Trophoblast cell (in vitro differentiated cells and primary cell): ENCODE results near the gene CACNA2D4.

Experiments used
- DNase-seq, 2 donors: peaks; one replicate each; pipeline ENCODE4 v3.0.0-alpha.2; 2016
- H2AFZ ChIP-seq: 2 replicates; pipeline ENCODE4 v1.6.1; 2013; ENCODE audit warnings: low read length, moderate library complexity, mild to moderate bottlenecking; ENCODE audit not compliant: insufficient read depth, poor library complexity
- H2AK5ac ChIP-seq: 2 replicates; pipeline ENCODE4 v1.6.1; 2013; ENCODE audit warnings: mild to moderate bottlenecking, low read length
- H2BK120ac ChIP-seq: 2 replicates; pipeline ENCODE4 v1.6.1; 2013; ENCODE audit warnings: low read length, mild to moderate bottlenecking, moderate library complexity; ENCODE audit not compliant: insufficient read depth, poor library complexity
- H2BK12ac ChIP-seq: 2 replicates; pipeline ENCODE4 v1.6.1; 2013; ENCODE audit warnings: mild to moderate bottlenecking, low read length, moderate library complexity
- H2BK5ac ChIP-seq: 2 replicates; pipeline ENCODE4 v1.6.1; 2013; ENCODE audit warnings: low read length, low read depth, moderate library complexity, mild to moderate bottlenecking; ENCODE audit not compliant: poor library complexity
- H3K14ac ChIP-seq: 2 replicates; pipeline ENCODE4 v1.6.1; 2013; ENCODE audit warnings: mild to moderate bottlenecking, low read length
- H3K18ac ChIP-seq: 2 replicates; pipeline ENCODE4 v1.6.1; 2013; ENCODE audit warnings: mild to moderate bottlenecking, low read length
- H3K23ac ChIP-seq: 2 replicates; pipeline ENCODE4 v1.6.1; 2013; ENCODE audit warnings: low read length
- H3K27ac ChIP-seq: 2 replicates; pipeline ENCODE4 v1.5.1; 2013; ENCODE audit warnings: low read depth, mild to moderate bottlenecking, inconsistent platforms, low read length, moderate library complexity
- H3K27me3 ChIP-seq: 2 replicates; pipeline ENCODE4 v1.6.1; 2013; ENCODE audit warnings: inconsistent platforms, mild to moderate bottlenecking, low read length, moderate library complexity; ENCODE audit not compliant: insufficient read depth
- H3K36me3 ChIP-seq, 2 experiments: 1 replicate in 1 of 2; 2 replicates in 1 of 2; pipeline ENCODE4 v1.6.1; 2013; ENCODE audit warnings: low read length in 2 of 2, mild to moderate bottlenecking in 2 of 2, moderate library complexity in 1 of 2; ENCODE audit not compliant: insufficient read depth in 2 of 2, control insufficient read depth in 1 of 2
- H3K4ac ChIP-seq: 2 replicates; pipeline ENCODE4 v1.6.1; 2013; ENCODE audit warnings: low read depth, mild to moderate bottlenecking, low read length, moderate library complexity
- H3K4me1 ChIP-seq, 2 experiments: 1 replicate in 1 of 2; 2 replicates in 1 of 2; pipeline ENCODE4 v1.6.1; 2013; ENCODE audit warnings: low read length in 2 of 2, mild to moderate bottlenecking in 2 of 2, moderate library complexity in 1 of 2; ENCODE audit not compliant: insufficient read depth in 2 of 2, control insufficient read depth in 1 of 2
- H3K4me2 ChIP-seq: 2 replicates; pipeline ENCODE4 v1.6.1; 2013; ENCODE audit warnings: inconsistent platforms, mild to moderate bottlenecking, low read length, moderate library complexity
- H3K4me3 ChIP-seq: 2 replicates; pipeline ENCODE4 v1.5.1; 2013; ENCODE audit warnings: mild to moderate bottlenecking, low read depth, low read length, inconsistent platforms
- H3K79me1 ChIP-seq: one replicate; pipeline ENCODE4 v1.6.1; 2013; ENCODE audit warnings: low read length
- H3K79me2 ChIP-seq: 2 replicates; pipeline ENCODE4 v1.6.1; 2013; ENCODE audit warnings: low read length, mild to moderate bottlenecking; ENCODE audit not compliant: control insufficient read depth, insufficient read depth, poor library complexity
- H3K9ac ChIP-seq: 2 replicates; pipeline ENCODE4 v1.6.1; 2013; ENCODE audit warnings: mild to moderate bottlenecking, low read length
- H3K9me3 ChIP-seq: 2 replicates; pipeline ENCODE4 v1.6.1; 2013; ENCODE audit warnings: low read depth, mild to moderate bottlenecking, control low read depth, inconsistent platforms, low read length; ENCODE audit not compliant: insufficient read depth
- H4K12ac ChIP-seq: 2 replicates; pipeline ENCODE4 v1.6.1; 2013; ENCODE audit warnings: low read depth, mild to moderate bottlenecking, low read length, moderate library complexity
- H4K8ac ChIP-seq: 2 replicates; pipeline ENCODE4 v1.6.1; 2013; ENCODE audit warnings: low read depth, mild to moderate bottlenecking, low read length, moderate library complexity
- H4K91ac ChIP-seq: one replicate; pipeline ENCODE4 v1.6.1; 2013; ENCODE audit warnings: low read depth, mild to moderate bottlenecking, low read length, moderate library complexity
- WGBS: extraction: QIAGEN DNeasy Blood & Tissue Kit; methylation state at CpG from one replicate; pipeline ENCODE4 v1.1.7; 2013; ENCODE audit warnings: missing lambda C conversion rate; ENCODE audit not compliant: insufficient read length, insufficient coverage; ENCODE audit errors: extremely low coverage; 5-methylcytosine and 5-hydroxymethylcytosine counted together

The CACNA2D4 gene

DNA sequence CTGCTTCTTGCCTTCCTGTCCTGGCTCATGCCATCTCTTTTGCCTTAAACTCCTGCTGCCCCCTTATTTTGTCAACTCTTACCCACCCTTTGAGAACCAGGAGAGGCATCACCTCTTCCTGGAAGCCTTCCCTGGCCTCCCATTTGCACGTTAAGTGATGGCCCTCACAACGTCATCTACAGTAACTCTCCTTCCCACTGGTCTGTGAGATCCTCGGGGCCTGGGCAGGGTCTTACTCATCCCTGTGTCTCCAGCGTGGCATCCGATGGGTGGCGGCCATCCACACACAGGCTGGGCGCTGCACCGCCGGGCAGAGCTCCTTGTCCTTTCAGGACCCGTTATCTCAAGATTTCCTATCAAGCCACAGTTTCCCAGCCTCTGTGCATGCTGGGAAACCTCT is 16.8 kb upstream of the CACNA2D4 start:
- H3K36me3 ChIP-seq = peaks cover 0 to 6% of the 10 kb centered on the region in 2 experiments
- no peak overlapping the region for H4K8ac ChIP-seq
- no peak for DNase-seq
- H3K18ac ChIP-seq = no peak overlapping the region
- no peaks in the 10 kb centered on the region for H3K9me3 ChIP-seq
- no peaks in the 10 kb centered on the region for H3K79me1 ChIP-seq
- H3K27ac ChIP-seq = no peak overlapping the region
- WGBS = no CpG with 5 or more reads among the region's 10 CpGs
- no peaks in the 10 kb centered on the region for H3K27me3 ChIP-seq
- no peaks in the 10 kb centered on the region for H3K79me2 ChIP-seq
- H3K4me2 ChIP-seq = no peak overlapping the region
- no peak overlapping the region for H3K14ac ChIP-seq
- no peak overlapping the region for H4K91ac ChIP-seq
- no peak overlapping the region for H2AK5ac ChIP-seq
- H2BK5ac ChIP-seq = no peak overlapping the region
- no peak overlapping the region for H3K4ac ChIP-seq
- no peaks in the 10 kb centered on the region for H3K4me1 ChIP-seq
- no peak overlapping the region for H3K9ac ChIP-seq
- no peak overlapping the region for H4K12ac ChIP-seq
- no peak overlapping the region for H2BK12ac ChIP-seq
- no peak overlapping the region for H2AFZ ChIP-seq
- H3K4me3 ChIP-seq = no peak overlapping the region
- H3K23ac ChIP-seq = no peak overlapping the region
- no peak overlapping the region for H2BK120ac ChIP-seq

DNA sequence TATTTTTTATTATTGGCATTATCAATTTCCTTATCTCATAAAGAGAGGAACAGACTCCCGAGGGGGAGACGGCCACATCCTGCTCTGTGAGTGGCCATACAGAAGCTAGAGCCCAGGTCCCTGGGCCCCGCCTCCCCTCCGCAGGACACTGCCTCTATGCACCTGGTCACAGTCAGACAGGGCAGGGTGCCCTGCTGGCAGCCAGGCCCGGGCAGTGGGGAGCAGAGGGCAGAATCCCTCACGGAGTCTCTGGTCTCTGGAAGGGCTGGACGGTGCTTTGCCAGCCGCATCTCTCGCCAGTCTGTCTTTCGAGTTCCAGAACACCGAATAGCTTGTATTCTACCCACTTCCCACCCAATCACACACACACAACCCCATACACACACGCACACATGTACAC is 16.4 kb upstream of the CACNA2D4 start:
- Histone ChIP-seq H4K8ac (no peak overlapping the region), H4K91ac (no peak overlapping the region), H2AK5ac (no peak overlapping the region), H3K79me1 (no peaks in the 10 kb centered on the region), H3K9ac (no peak overlapping the region), H3K27me3 (no peaks in the 10 kb centered on the region), H3K4ac (no peak overlapping the region), H4K12ac (no peak overlapping the region), H3K4me2 (no peak overlapping the region), H3K27ac (no peak overlapping the region), H2AFZ (no peak overlapping the region), H2BK5ac (no peak overlapping the region), H3K4me1 (no peaks in the 10 kb centered on the region), H3K18ac (no peak overlapping the region), H3K36me3 (peaks cover 0 to 6% of the 10 kb centered on the region in 2 experiments), H3K14ac (no peak overlapping the region), H3K79me2 (no peaks in the 10 kb centered on the region), H2BK12ac (no peak overlapping the region), H2BK120ac (no peak overlapping the region), H3K9me3 (no peaks in the 10 kb centered on the region), H3K4me3 (no peak overlapping the region), H3K23ac (no peak overlapping the region)
- WGBS = 100% methylated on average over 2 of the region's 12 CpGs
- no peak for DNase-seq

DNA sequence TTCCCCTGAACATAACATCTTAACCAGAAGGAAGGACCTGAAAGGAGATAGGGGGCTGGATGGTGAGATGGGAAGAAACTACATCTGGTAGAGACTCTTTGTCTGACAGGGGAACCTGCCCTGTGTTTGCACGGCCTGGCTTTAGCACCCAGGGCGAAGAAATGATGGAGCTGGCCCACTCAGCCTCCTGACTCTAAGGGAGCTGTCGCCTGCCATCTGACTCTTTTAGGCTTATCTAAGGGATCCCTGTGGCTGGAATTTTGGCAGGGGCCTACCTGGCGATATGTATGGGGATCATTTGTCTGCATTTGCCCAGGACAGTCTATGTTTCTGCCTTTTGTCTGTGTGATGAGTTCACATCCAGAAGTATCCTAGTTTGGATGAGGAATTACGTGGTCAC is 15.6 kb upstream of the CACNA2D4 start:
- no peak for DNase-seq
- Histone ChIP-seq H3K79me1 (no peaks in the 10 kb centered on the region), H3K9me3 (no peaks in the 10 kb centered on the region), H3K36me3 (peaks cover 0 to 4% of the 10 kb centered on the region in 2 experiments), H4K91ac (no peak overlapping the region), H3K4me1 (no peaks in the 10 kb centered on the region), H3K18ac (no peak overlapping the region), H3K4ac (no peak overlapping the region), H3K4me2 (no peak overlapping the region), H3K27ac (no peak overlapping the region), H2AK5ac (no peak overlapping the region), H2BK12ac (no peak overlapping the region), H3K27me3 (no peaks in the 10 kb centered on the region), H3K79me2 (no peaks in the 10 kb centered on the region), H3K9ac (no peak overlapping the region), H2BK120ac (no peak overlapping the region), H3K4me3 (no peak overlapping the region), H2AFZ (no peak overlapping the region), H4K8ac (no peak overlapping the region), H2BK5ac (no peak overlapping the region), H4K12ac (no peak overlapping the region), H3K14ac (no peak overlapping the region), H3K23ac (no peak overlapping the region)
- WGBS = no CpG with 5 or more reads among the region's 5 CpGs

DNA sequence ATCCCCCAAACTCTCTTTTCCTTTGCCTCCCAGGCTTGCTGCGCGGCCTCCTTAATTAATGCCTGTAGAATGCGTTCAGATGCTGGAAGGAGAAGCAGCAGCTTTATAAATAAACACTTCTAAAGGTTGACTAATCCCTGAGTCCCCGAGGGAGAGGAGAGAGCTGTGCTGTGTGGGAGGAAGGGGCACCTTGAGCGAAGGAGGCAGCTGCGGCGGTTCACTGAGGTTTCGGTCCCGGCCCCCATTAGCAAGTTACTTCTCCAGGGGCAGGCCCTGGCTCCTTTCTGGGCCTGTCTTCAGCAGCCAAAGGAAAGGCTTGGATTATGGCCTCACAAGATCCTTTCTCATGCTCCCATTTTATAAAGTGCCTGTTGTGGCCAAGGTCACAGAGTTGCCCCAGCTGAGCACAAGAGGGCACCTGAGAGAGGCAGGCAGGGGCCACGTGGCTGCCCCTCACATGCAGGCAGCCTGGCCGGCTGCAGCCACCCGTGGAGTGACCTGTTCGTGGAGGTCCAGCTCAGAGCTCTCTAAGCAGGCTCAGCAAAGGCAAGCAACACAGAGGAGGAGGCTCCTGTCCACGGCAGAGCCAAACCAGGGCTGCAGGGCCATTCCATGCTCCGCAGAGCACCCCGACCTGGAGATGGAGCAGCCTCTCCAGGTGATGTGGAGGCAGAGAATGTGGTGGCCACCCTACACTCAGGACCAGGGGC is 15.0 kb upstream of the CACNA2D4 start:
- Histone ChIP-seq H3K18ac (no peak overlapping the region), H3K23ac (no peak overlapping the region), H3K27ac (no peak overlapping the region), H3K36me3 (peaks cover 0 to 4% of the 10 kb centered on the region in 2 experiments), H2BK12ac (no peak overlapping the region), H3K14ac (no peak overlapping the region), H3K9me3 (no peaks in the 10 kb centered on the region), H4K8ac (no peak overlapping the region), H3K4me3 (no peak overlapping the region), H2BK5ac (no peak overlapping the region), H4K91ac (no peak overlapping the region), H3K4ac (no peak overlapping the region), H2BK120ac (no peak overlapping the region), H3K4me1 (peaks cover 0 to under 1% of the 10 kb centered on the region in 2 experiments), H2AK5ac (no peak overlapping the region), H2AFZ (no peak overlapping the region), H3K79me1 (no peaks in the 10 kb centered on the region), H3K27me3 (no peaks in the 10 kb centered on the region), H4K12ac (no peak overlapping the region), H3K9ac (no peak overlapping the region), H3K79me2 (no peaks in the 10 kb centered on the region), H3K4me2 (no peak overlapping the region)
- no CpG with 5 or more reads among the region's 16 CpGs for WGBS
- no peak for DNase-seq
